Stimulated activated memory B cell treated with anti-CD40 and anti-IgM and Interleukin-4, amounts not matched to agents 10 μg/mL and 1 μg/mL and 100 μg/mL, for 72 hours (primary cell): ENCODE data around the gene POLR2E.

Source experiments
- ATAC-seq: fragments of 150-1000 bp; cut with Tn5 transposase; 2 replicates; pipeline ENCODE4 v1.10.0; 2021
- H3K27ac Mint-ChIP-seq: one replicate; pipeline ENCODE4 v1.8.0; 2022; ENCODE audit warnings: mild to moderate bottlenecking, mixed read lengths
- H3K27me3 Mint-ChIP-seq: one replicate; pipeline ENCODE4 v1.8.0; 2022; ENCODE audit warnings: mixed read lengths
- H3K36me3 Mint-ChIP-seq: one replicate; pipeline ENCODE4 v1.8.0; 2022; ENCODE audit warnings: mixed read lengths
- H3K4me1 Mint-ChIP-seq: one replicate; pipeline ENCODE4 v1.8.0; 2022; ENCODE audit warnings: mixed read lengths
- H3K4me3 Mint-ChIP-seq: one replicate; pipeline ENCODE4 v1.8.0; 2022; ENCODE audit warnings: mild to moderate bottlenecking, moderate library complexity, mixed read lengths
- H3K9me3 Mint-ChIP-seq: one replicate; pipeline ENCODE4 v1.8.0; 2022; ENCODE audit warnings: mixed read lengths

Gene POLR2E

DNA sequence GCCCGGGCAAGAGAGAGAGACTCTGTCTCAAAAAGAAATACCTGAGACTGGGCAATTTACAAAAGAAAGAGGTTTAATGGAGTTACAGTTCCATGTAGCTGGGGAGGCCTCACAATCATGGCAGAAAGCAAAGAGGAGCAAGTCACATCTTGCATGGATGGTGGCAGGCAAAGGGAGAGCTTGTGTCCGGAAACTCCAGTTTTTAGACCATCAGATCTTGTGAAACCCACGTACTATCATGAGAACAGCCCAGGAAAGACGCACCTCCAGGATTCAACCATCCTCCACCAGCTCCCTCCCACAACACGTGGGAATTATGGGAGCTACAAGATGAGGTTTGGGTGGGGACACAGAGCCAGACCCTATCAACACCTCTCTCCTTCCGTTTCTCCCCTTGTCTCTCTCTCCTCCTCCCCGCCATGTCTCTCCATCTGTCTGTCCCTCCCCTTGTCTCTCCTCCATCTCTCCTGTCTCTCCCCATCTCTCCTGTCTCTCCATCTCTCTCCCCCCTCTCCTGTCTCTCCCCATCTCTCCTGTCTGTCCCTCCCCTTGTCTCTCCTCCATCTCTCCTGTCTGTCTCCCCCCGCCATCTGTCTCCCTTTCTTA lies 10.0 kb downstream of the POLR2E start:
- Mint-ChIP-seq H3K27me3 (no peaks in the 10 kb centered on the region), H3K9me3 (no peaks in the 10 kb centered on the region), H3K4me1 (peaks cover 76% of the 10 kb centered on the region), H3K4me3 (peak overlapping the region; percentile 32), H3K27ac (peak overlapping the region; percentile 82), H3K36me3 (peaks cover 73% of the 10 kb centered on the region)
- no peak for ATAC-seq

GRCh38 chr19:1084024-1084868 lies 10.9 kb downstream of the POLR2E start:
- no peaks in the 10 kb centered on the region for H3K27me3 Mint-ChIP-seq
- H3K4me3 Mint-ChIP-seq = peak overlapping the region; percentile 26
- no peak for ATAC-seq
- H3K4me1 Mint-ChIP-seq = peaks cover 72% of the 10 kb centered on the region
- peaks cover 75% of the 10 kb centered on the region for H3K36me3 Mint-ChIP-seq
- H3K27ac Mint-ChIP-seq = peak overlapping the region; percentile 82
- no peaks in the 10 kb centered on the region for H3K9me3 Mint-ChIP-seq

DNA sequence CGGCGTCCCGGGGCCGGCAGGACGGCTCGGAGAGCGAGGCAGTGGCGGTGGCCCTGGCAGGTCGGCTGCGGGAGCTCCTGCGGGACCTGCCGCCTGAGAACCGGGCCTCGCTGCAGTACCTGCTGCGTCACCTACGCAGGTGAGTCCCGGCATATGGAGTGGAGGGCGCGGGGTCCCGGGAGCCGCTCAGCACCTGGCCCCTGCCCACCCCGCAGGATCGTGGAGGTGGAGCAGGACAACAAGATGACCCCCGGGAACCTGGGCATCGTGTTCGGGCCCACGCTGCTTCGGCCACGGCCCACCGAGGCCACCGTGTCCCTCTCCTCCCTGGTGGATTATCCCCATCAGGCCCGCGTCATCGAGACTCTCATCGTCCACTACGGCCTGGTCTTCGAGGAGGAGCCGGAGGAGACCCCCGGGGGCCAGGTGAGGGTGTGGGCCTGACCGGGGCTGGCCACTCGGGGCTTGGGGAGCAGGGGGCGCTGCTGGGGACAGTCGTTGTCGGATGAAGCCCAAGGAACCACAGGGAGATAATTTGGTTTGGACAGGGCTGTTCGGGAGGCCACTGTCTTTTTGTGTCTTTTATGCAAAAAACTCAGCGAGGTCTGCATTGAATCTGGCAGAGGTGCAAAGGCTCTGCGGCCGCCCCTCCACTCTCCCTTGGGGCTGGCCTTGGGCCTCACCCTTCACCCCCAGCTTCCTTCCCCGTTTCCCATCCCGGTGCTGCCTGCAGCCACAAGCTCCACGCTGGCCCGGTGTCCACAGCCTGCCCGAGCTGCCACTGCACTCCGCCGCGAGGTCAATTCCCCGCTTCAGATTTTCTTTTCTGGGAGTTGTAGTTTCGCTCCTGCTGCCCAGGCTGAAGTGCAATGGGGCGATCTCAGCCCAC lies 12.0 kb downstream of the POLR2E start:
- peak overlapping the region; percentile 52 for H3K4me3 Mint-ChIP-seq
- peaks cover 65% of the 10 kb centered on the region for H3K36me3 Mint-ChIP-seq
- ATAC-seq = no peak
- no peaks in the 10 kb centered on the region for H3K27me3 Mint-ChIP-seq
- H3K9me3 Mint-ChIP-seq = no peaks in the 10 kb centered on the region
- peak overlapping the region; percentile 82 for H3K27ac Mint-ChIP-seq
- H3K4me1 Mint-ChIP-seq = peaks cover 62% of the 10 kb centered on the region

- peaks cover 66% of the 10 kb centered on the region for H3K36me3 Mint-ChIP-seq
- no peaks in the 10 kb centered on the region for H3K9me3 Mint-ChIP-seq
- ATAC-seq = peak; percentile 68
- peak overlapping the region; percentile 24 for H3K4me3 Mint-ChIP-seq
- no peaks in the 10 kb centered on the region for H3K27me3 Mint-ChIP-seq
- H3K27ac Mint-ChIP-seq = peak overlapping the region; percentile 64
- H3K4me1 Mint-ChIP-seq = peaks cover 60% of the 10 kb centered on the region
Observed at GRCh38 chr19:1082165-1082927, 12.8 kb downstream of the POLR2E start.

GRCh38 chr19:1081301-1082164 lies 13.6 kb downstream of the POLR2E start:
- no peak overlapping the region for H3K4me3 Mint-ChIP-seq

GRCh38 chr19:1080360-1081161 lies 14.6 kb downstream of the POLR2E start:
- H3K36me3 Mint-ChIP-seq = peaks cover 69% of the 10 kb centered on the region
- no peaks in the 10 kb centered on the region for H3K27me3 Mint-ChIP-seq
- peak overlapping the region; percentile 17 for H3K27ac Mint-ChIP-seq
- H3K4me1 Mint-ChIP-seq = peaks cover 66% of the 10 kb centered on the region
- no peak overlapping the region for H3K4me3 Mint-ChIP-seq
- ATAC-seq = no peak
- no peaks in the 10 kb centered on the region for H3K9me3 Mint-ChIP-seq

More at GRCh38 chr19:1081301-1082164, 13.6 kb downstream of the POLR2E start:
- H3K27ac Mint-ChIP-seq = peak overlapping the region; percentile 64
- H3K4me1 Mint-ChIP-seq = peaks cover 66% of the 10 kb centered on the region
- ATAC-seq = no peak
- peaks cover 64% of the 10 kb centered on the region for H3K36me3 Mint-ChIP-seq
- H3K9me3 Mint-ChIP-seq = no peaks in the 10 kb centered on the region
- H3K27me3 Mint-ChIP-seq = no peaks in the 10 kb centered on the region

GRCh38 chr19:1079566-1080111 lies 15.5 kb downstream of the POLR2E start:
- Mint-ChIP-seq H3K27ac (peak overlapping the region; percentile 17), H3K9me3 (no peaks in the 10 kb centered on the region), H3K4me1 (peaks cover 62% of the 10 kb centered on the region), H3K27me3 (no peaks in the 10 kb centered on the region), H3K36me3 (peaks cover 64% of the 10 kb centered on the region), H3K4me3 (no peak overlapping the region)
- ATAC-seq = no peak

GRCh38 chr19:1076951-1077350 lies 18.2 kb downstream of the POLR2E start:
- H3K36me3 Mint-ChIP-seq = peaks cover 61% of the 10 kb centered on the region
- H3K27me3 Mint-ChIP-seq = no peaks in the 10 kb centered on the region
- peaks cover 65% of the 10 kb centered on the region for H3K4me1 Mint-ChIP-seq
- peak overlapping the region; percentile 67 for H3K4me3 Mint-ChIP-seq
- ATAC-seq = peak; percentile 94
- H3K27ac Mint-ChIP-seq = peak overlapping the region; percentile 91
- no peaks in the 10 kb centered on the region for H3K9me3 Mint-ChIP-seq

GRCh38 chr19:1076046-1076386 lies 19.2 kb downstream of the POLR2E start:
- Mint-ChIP-seq H3K27me3 (no peaks in the 10 kb centered on the region), H3K9me3 (no peaks in the 10 kb centered on the region), H3K4me1 (peaks cover 62% of the 10 kb centered on the region), H3K27ac (peak overlapping the region; percentile 91), H3K36me3 (peaks cover 56% of the 10 kb centered on the region), H3K4me3 (peak overlapping the region; percentile 51)
- ATAC-seq = no peak

- Mint-ChIP-seq H3K27me3 (no peaks in the 10 kb centered on the region), H3K36me3 (peaks cover 43% of the 10 kb centered on the region), H3K4me3 (peak overlapping the region; percentile 51), H3K27ac (peak overlapping the region; percentile 91), H3K9me3 (no peaks in the 10 kb centered on the region), H3K4me1 (peaks cover 57% of the 10 kb centered on the region)
- peak; percentile 73 for ATAC-seq
Observed at GRCh38 chr19:1074544-1075283, 20.5 kb downstream of the POLR2E start.

DNA sequence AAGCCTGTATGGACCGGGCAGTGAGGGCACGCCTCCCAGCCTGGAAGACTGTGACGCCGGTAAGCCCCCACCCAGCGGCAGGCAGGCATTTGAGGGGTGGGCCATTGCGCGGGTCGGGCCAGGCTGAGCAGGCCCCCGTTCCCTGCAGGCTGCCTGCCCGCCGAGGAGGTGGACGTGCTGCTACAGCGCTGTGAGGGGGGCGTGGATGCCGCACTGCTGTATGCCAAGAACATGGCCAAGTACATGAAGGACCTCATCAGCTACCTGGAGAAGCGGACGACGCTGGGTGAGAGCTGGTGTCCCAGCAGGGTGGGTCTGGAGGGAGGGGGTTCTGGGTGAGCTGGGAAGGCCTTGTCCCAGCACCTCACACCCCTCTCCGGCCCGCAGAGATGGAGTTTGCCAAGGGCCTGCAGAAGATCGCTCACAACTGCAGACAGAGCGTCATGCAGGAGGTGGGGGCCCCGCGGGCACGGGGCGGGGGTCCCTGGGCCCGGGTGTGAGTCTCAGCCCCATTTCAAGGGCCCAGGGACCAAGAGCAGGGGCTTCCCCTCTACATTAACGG lies 21.1 kb downstream of the POLR2E start:
- H3K4me3 Mint-ChIP-seq = peak overlapping the region; percentile 74
- H3K27ac Mint-ChIP-seq = peak overlapping the region; percentile 68
- H3K9me3 Mint-ChIP-seq = no peaks in the 10 kb centered on the region
- peaks cover 48% of the 10 kb centered on the region for H3K36me3 Mint-ChIP-seq
- peaks cover 63% of the 10 kb centered on the region for H3K4me1 Mint-ChIP-seq
- no peak for ATAC-seq
- no peaks in the 10 kb centered on the region for H3K27me3 Mint-ChIP-seq
